Measurements from ENCODE around the gene AFMID. TPM values are rescaled to one million over a fixed set of nuclear protein-coding genes. Genes with fewer than 3 reads are reported as not detected.

The AFMID gene
- total RNA-seq, 1 donor from 2014 or later = 47.6 TPM

GRCh38 chr17:78197147-78197832, 10.1 kb downstream of the AFMID start:
- peaks cover 16% of the 10 kb centered on the region for H3K4me1 ChIP-seq
- peak overlapping the region; percentile 56 for H3K27ac ChIP-seq
- no peaks in the 10 kb centered on the region for H3K27me3 ChIP-seq
- TF ChIP-seq POLR2AphosphoS5 (IDR thresholded peaks at IDR 0.05; ENCODE audit: insufficient read depth in 1 of 2, low read depth in 1 of 2) (no peak), CTCF (IDR thresholded peaks at IDR 0.05) (no peak), POLR2A (IDR thresholded peaks at IDR 0.05) (no peak)
- intact Hi-C loops (cut with DNase I) = no loop called here
- no peaks in the 10 kb centered on the region for H3K9me3 ChIP-seq
- H3K36me3 ChIP-seq = no peaks in the 10 kb centered on the region
- H3K4me3 ChIP-seq = no peak overlapping the region
- no peak for DNase-seq (ENCODE audit: extremely low spot score in 2 of 2)

- H3K36me3 ChIP-seq = peaks cover 0 to 4% of the 10 kb centered on the region in 2 donors
Measured at GRCh38 chr17:78200451-78200850, 13.3 kb downstream of the AFMID start.

GRCh38 chr17:78202666-78203065, 15.5 kb downstream of the AFMID start:
- peaks cover 0 to 4% of the 10 kb centered on the region in 2 donors for H3K36me3 ChIP-seq
- no peak for DNase-seq (ENCODE audit: extremely low spot score in 2 of 2)
- TF ChIP-seq CTCF (IDR thresholded peaks at IDR 0.05) (no peak), POLR2AphosphoS5 (IDR thresholded peaks at IDR 0.05; ENCODE audit: insufficient read depth in 1 of 2, low read depth in 1 of 2) (no peak), POLR2A (IDR thresholded peaks at IDR 0.05) (no peak)
- intact Hi-C loops (cut with DNase I) = no loop called here
- H3K9me3 ChIP-seq = no peaks in the 10 kb centered on the region
- no peak overlapping the region for H3K27ac ChIP-seq
- H3K4me3 ChIP-seq = no peak overlapping the region
- no peaks in the 10 kb centered on the region for H3K27me3 ChIP-seq
- H3K4me1 ChIP-seq = peaks cover 16% of the 10 kb centered on the region

More at GRCh38 chr17:78200451-78200850, 13.3 kb downstream of the AFMID start:
- Histone ChIP-seq H3K27me3 (no peaks in the 10 kb centered on the region), H3K4me3 (no peak overlapping the region), H3K9me3 (no peaks in the 10 kb centered on the region), H3K27ac (no peak overlapping the region), H3K4me1 (peaks cover 16% of the 10 kb centered on the region)
- no peak for TF ChIP-seq POLR2AphosphoS5 (IDR thresholded peaks at IDR 0.05; ENCODE audit: insufficient read depth in 1 of 2, low read depth in 1 of 2)
- no peak for TF ChIP-seq POLR2A (IDR thresholded peaks at IDR 0.05)
- no peak for TF ChIP-seq CTCF (IDR thresholded peaks at IDR 0.05)
- DNase-seq (ENCODE audit: extremely low spot score in 2 of 2) = no peak
- intact Hi-C loops (cut with DNase I) = no loop called here

- H3K9me3 ChIP-seq = no peaks in the 10 kb centered on the region
- no peaks in the 10 kb centered on the region for H3K27me3 ChIP-seq
- H3K36me3 ChIP-seq = peaks cover 0 to 4% of the 10 kb centered on the region in 2 donors
- DNase-seq (ENCODE audit: extremely low spot score in 2 of 2) = no peak
- intact Hi-C loops (cut with DNase I) = no loop called here
- no peak overlapping the region for H3K4me3 ChIP-seq
- peaks cover 2% of the 10 kb centered on the region for H3K4me1 ChIP-seq
- TF ChIP-seq POLR2A (IDR thresholded peaks at IDR 0.05) (no peak), POLR2AphosphoS5 (IDR thresholded peaks at IDR 0.05; ENCODE audit: insufficient read depth in 1 of 2, low read depth in 1 of 2) (no peak), CTCF (IDR thresholded peaks at IDR 0.05) (no peak)
- no peak overlapping the region for H3K27ac ChIP-seq
Measured at GRCh38 chr17:78204387-78205123, 17.4 kb downstream of the AFMID start.
